Fibroblast of lung (primary cell): Measurements from ENCODE around the gene CRIP1. TPM values are rescaled to one million over a fixed set of nuclear protein-coding genes. Genes with fewer than 3 reads are reported as not detected.

Experiments
- DNase-seq, 2 donors: peaks; one replicate each; pipeline versions ENCODE4 v3.0.0 to v3.0.0-alpha.2; 2010; ENCODE audit warnings: low read depth in 2 of 2
- H2AFZ ChIP-seq: 2 replicates; pipeline ENCODE4 v1.5.1; 2012; ENCODE audit warnings: low read length, control low read depth, inconsistent platforms
- H3K27ac ChIP-seq: 2 replicates; pipeline ENCODE4 v1.5.1; 2011; ENCODE audit warnings: low read length, control low read depth; ENCODE audit not compliant: insufficient read depth
- H3K27me3 ChIP-seq: 2 replicates; pipeline ENCODE4 v1.5.1; 2011; ENCODE audit warnings: mild to moderate bottlenecking, low read length; ENCODE audit not compliant: control insufficient read depth, insufficient read depth
- H3K36me3 ChIP-seq: 2 replicates; pipeline ENCODE4 v1.5.1; 2011; ENCODE audit warnings: low read length; ENCODE audit not compliant: control insufficient read depth, insufficient read depth
- H3K4me1 ChIP-seq: 2 replicates; pipeline ENCODE4 v1.5.1; 2011; ENCODE audit warnings: low read length; ENCODE audit not compliant: control insufficient read depth, insufficient read depth; ENCODE audit errors: extremely low read depth
- H3K4me2 ChIP-seq: 2 replicates; pipeline ENCODE4 v1.5.1; 2011; ENCODE audit warnings: low read length, control low read depth; ENCODE audit not compliant: insufficient read depth; ENCODE audit errors: extremely low read depth
- H3K4me3 ChIP-seq, 4 experiments: fragments of 200-600 bp in 1 of 4; sonication (generic) in 1 of 4; replicated peaks in 1 of 4; 2 replicates each; pipeline ENCODE4 v1.5.1; 2011 to 2016; ENCODE audit warnings: low read length in 4 of 4, low read depth in 3 of 4, mild to moderate bottlenecking in 3 of 4, control low read depth in 2 of 4, inconsistent platforms in 1 of 4, mixed read lengths in 1 of 4; ENCODE audit not compliant: insufficient read depth in 1 of 4; ENCODE audit errors: control extremely low read depth in 1 of 4
- H3K79me2 ChIP-seq: 2 replicates; pipeline ENCODE4 v1.5.1; 2012; ENCODE audit warnings: mild to moderate bottlenecking, low read length, inconsistent platforms; ENCODE audit not compliant: control insufficient read depth, insufficient read depth
- H3K9ac ChIP-seq: 2 replicates; pipeline ENCODE4 v1.5.1; 2011; ENCODE audit warnings: mild to moderate bottlenecking, low read length, control low read depth; ENCODE audit not compliant: insufficient read depth
- H3K9me3 ChIP-seq: 2 replicates; pipeline ENCODE4 v1.5.1; 2012; ENCODE audit warnings: low read depth, low read length; ENCODE audit not compliant: control insufficient read depth, insufficient read depth
- H4K20me1 ChIP-seq: 2 replicates; pipeline ENCODE4 v1.5.1; 2011; ENCODE audit warnings: low read length; ENCODE audit not compliant: control insufficient read depth, insufficient read depth; ENCODE audit errors: extremely low read depth
- CTCF ChIP-seq, 2 donors: IDR thresholded peaks in 1 of 2; conservative IDR thresholded peaks in 1 of 2; 1 replicate in 1 of 2; 2 replicates in 1 of 2; pipeline ENCODE4 v1.5.1; 2011 to 2012; ENCODE audit warnings: low read length in 2 of 2, control low read depth in 1 of 2, inconsistent platforms in 1 of 2, low read depth in 1 of 2, mild to moderate bottlenecking in 1 of 2
- EZH2 ChIP-seq: IDR thresholded peaks from 2 replicates; pipeline ENCODE4 v1.5.1; 2012; ENCODE audit warnings: low read length, control low read depth, mild to moderate bottlenecking; ENCODE audit errors: missing control alignments
- polyA plus RNA-seq, 2 donors: library from polyadenylated mRNA; depleted of rRNA in 1 of 2; stranded (reverse) in 1 of 2; unstranded in 1 of 2; fragments of >200 nt; gene quantifications; 2 replicates each; pipeline ENCODE4 v1.2.1, GENCODE V29; 2011 to 2012; ENCODE audit warnings: missing spikeins in 1 of 2
- total RNA-seq: library from RNA; depleted of rRNA; stranded (reverse); fragments of >200 nt; gene quantifications from 2 replicates; pipeline ENCODE4 v1.2.1, GENCODE V29; 2014

The CRIP1 gene
- total and polyA plus RNA-seq, 2 donors (not counting 1 experiment from before 2014, with no cell fraction given): 2.5 to 3.0 TPM

GRCh38 chr14:105496831-105497591 is 10.3 kb downstream of the CRIP1 start:
- DNase-seq: no peak
- Histone ChIP-seq H3K4me1 (no peaks in the 10 kb centered on the region), H3K36me3 (no peaks in the 10 kb centered on the region)

GRCh38 chr14:105497671-105498429 is 11.2 kb downstream of the CRIP1 start:
- no peaks in the 10 kb centered on the region for H3K79me2 ChIP-seq
- TF ChIP-seq CTCF (conservative IDR thresholded peaks at IDR 0.05 in 1 of 2, IDR thresholded peaks at IDR 0.05 in 1 of 2; ENCODE audit: low read depth in 1 of 2, low read length in 2 of 2): no peak
- no peak overlapping the region for H3K27ac ChIP-seq
- H2AFZ ChIP-seq: no peak overlapping the region
- no peaks in the 10 kb centered on the region for H3K27me3 ChIP-seq
- no peaks in the 10 kb centered on the region for H4K20me1 ChIP-seq
- H3K4me3 ChIP-seq: no peak overlapping the region
- no peak for DNase-seq
- no peaks in the 10 kb centered on the region for H3K36me3 ChIP-seq
- no peaks in the 10 kb centered on the region for H3K4me1 ChIP-seq
- no peak overlapping the region for H3K9ac ChIP-seq
- no peak overlapping the region for H3K4me2 ChIP-seq
- no peaks in the 10 kb centered on the region for H3K9me3 ChIP-seq

More at GRCh38 chr14:105496831-105497591, 10.3 kb downstream of the CRIP1 start:
- H3K79me2 ChIP-seq: peaks cover under 1% of the 10 kb centered on the region
- H3K4me3 ChIP-seq: no peak overlapping the region
- no peaks in the 10 kb centered on the region for H3K9me3 ChIP-seq
- TF ChIP-seq EZH2 (no peak), CTCF (conservative IDR thresholded peaks at IDR 0.05 in 1 of 2, IDR thresholded peaks at IDR 0.05 in 1 of 2; ENCODE audit: low read depth in 1 of 2, low read length in 2 of 2) (no peak)
- no peak overlapping the region for H3K27ac ChIP-seq
- H4K20me1 ChIP-seq: no peaks in the 10 kb centered on the region
- no peak overlapping the region for H3K4me2 ChIP-seq
- H2AFZ ChIP-seq: no peak overlapping the region
- H3K9ac ChIP-seq: no peak overlapping the region
- H3K27me3 ChIP-seq: no peaks in the 10 kb centered on the region

- Histone ChIP-seq H3K27ac (no peak overlapping the region), H4K20me1 (no peaks in the 10 kb centered on the region), H3K4me1 (no peaks in the 10 kb centered on the region), H3K4me3 (no peak overlapping the region), H3K36me3 (no peaks in the 10 kb centered on the region), H3K79me2 (no peaks in the 10 kb centered on the region), H2AFZ (no peak overlapping the region), H3K9ac (no peak overlapping the region), H3K4me2 (no peak overlapping the region), H3K27me3 (no peaks in the 10 kb centered on the region), H3K9me3 (no peaks in the 10 kb centered on the region)
- no peak for DNase-seq
- TF ChIP-seq CTCF (conservative IDR thresholded peaks at IDR 0.05 in 1 of 2, IDR thresholded peaks at IDR 0.05 in 1 of 2; ENCODE audit: low read depth in 1 of 2, low read length in 2 of 2) (no peak), EZH2 (no peak)
Measured at GRCh38 chr14:105498430-105499255, 12.0 kb downstream of the CRIP1 start.
